Liver (tissue), 9 donors: ENCODE data around the gene TXNDC16. TPM values are rescaled to one million over a fixed set of nuclear protein-coding genes. Genes with fewer than 3 reads are reported as not detected.

Source experiments
- DNase-seq: peaks from one replicate; pipeline ENCODE4 v3.0.0-alpha.2; 2017; ENCODE audit warnings: low spot score
- H3K27ac ChIP-seq, 2 donors: one replicate each; pipeline ENCODE4 v1.7.0; 2013; ENCODE audit warnings: inconsistent platforms in 2 of 2, low read length in 2 of 2, control low read depth in 1 of 2, low read depth in 1 of 2, mild to moderate bottlenecking in 1 of 2
- H3K27me3 ChIP-seq, 4 donors: one replicate each; pipeline versions ENCODE4 v1.6.1 to v1.7.0; 2013; ENCODE audit warnings: low read length in 3 of 4, inconsistent platforms in 1 of 4, mild to moderate bottlenecking in 1 of 4, moderate library complexity in 1 of 4; ENCODE audit not compliant: control insufficient read depth in 4 of 4, insufficient read depth in 4 of 4
- H3K36me3 ChIP-seq, 4 donors: one replicate each; pipeline versions ENCODE4 v1.6.1 to v1.7.0; 2013; ENCODE audit warnings: low read length in 3 of 4, mild to moderate bottlenecking in 3 of 4, low read depth in 1 of 4, moderate library complexity in 1 of 4; ENCODE audit not compliant: control insufficient read depth in 4 of 4, insufficient read depth in 3 of 4
- H3K4me1 ChIP-seq, 4 donors: one replicate each; pipeline versions ENCODE4 v1.6.1 to v1.7.0; 2013; ENCODE audit warnings: low read length in 3 of 4, mild to moderate bottlenecking in 3 of 4, moderate library complexity in 1 of 4; ENCODE audit not compliant: control insufficient read depth in 4 of 4, insufficient read depth in 4 of 4
- H3K4me3 ChIP-seq, 3 donors: one replicate each; pipeline versions ENCODE4 v1.6.1 to v1.7.0; 2013; ENCODE audit warnings: low read length in 3 of 3, control low read depth in 1 of 3, low read depth in 1 of 3, mild to moderate bottlenecking in 1 of 3
- H3K9ac ChIP-seq, 2 donors: one replicate each; pipeline ENCODE4 v1.7.0; 2013; ENCODE audit warnings: low read length in 2 of 2, mild to moderate bottlenecking in 2 of 2, moderate library complexity in 2 of 2, control low read depth in 1 of 2, low read depth in 1 of 2
- H3K9me3 ChIP-seq, 4 donors: one replicate each; pipeline versions ENCODE4 v1.6.1 to v1.7.0; 2013; ENCODE audit warnings: low read length in 3 of 4; ENCODE audit not compliant: control insufficient read depth in 4 of 4
- ATF3 ChIP-seq: IDR thresholded peaks from 2 replicates; pipeline ENCODE4 v1.6.1; 2016; ENCODE audit warnings: antibody characterized with exemption
- CTCF ChIP-seq: fragments of 150-350 bp; IDR thresholded peaks from 2 replicates; pipeline ENCODE4 v1.5.1; 2017; ENCODE audit warnings: improper control_type of control experiment, low read depth, low read length; ENCODE audit not compliant: missing input control
- EGR1 ChIP-seq, 2 donors: IDR thresholded peaks; 2 replicates each; pipeline ENCODE4 v1.6.1; 2016 to 2018; ENCODE audit warnings: antibody characterized with exemption in 2 of 2, low read depth in 2 of 2
- FOXA1 ChIP-seq: IDR thresholded peaks from 2 replicates; pipeline ENCODE4 v1.6.1; 2016; ENCODE audit warnings: antibody characterized with exemption
- FOXA2 ChIP-seq: IDR thresholded peaks from 2 replicates; pipeline ENCODE4 v1.6.1; 2016; ENCODE audit warnings: antibody characterized with exemption
- GABPA ChIP-seq, 2 donors: IDR thresholded peaks in 1 of 2; conservative IDR thresholded peaks in 1 of 2; 2 replicates each; pipeline ENCODE4 v1.6.1; 2016; ENCODE audit warnings: antibody characterized with exemption in 2 of 2, mild to moderate bottlenecking in 1 of 2, moderate library complexity in 1 of 2
- HNF4A ChIP-seq, 2 donors: conservative IDR thresholded peaks; 2 replicates each; pipeline ENCODE4 v1.6.1; 2016; ENCODE audit warnings: antibody characterized with exemption in 2 of 2, mild to moderate bottlenecking in 2 of 2
- HNF4G ChIP-seq: IDR thresholded peaks from 2 replicates; pipeline ENCODE4 v1.6.1; 2016; ENCODE audit warnings: antibody characterized with exemption
- JUND ChIP-seq, 2 donors: IDR thresholded peaks; 2 replicates each; pipeline ENCODE4 v1.6.1; 2016; ENCODE audit warnings: antibody characterized with exemption in 2 of 2
- MAX ChIP-seq: IDR thresholded peaks from 2 replicates; pipeline ENCODE4 v1.6.1; 2016; ENCODE audit warnings: antibody characterized with exemption
- NR2F2 ChIP-seq: IDR thresholded peaks from 2 replicates; pipeline ENCODE4 v1.6.1; 2016; ENCODE audit warnings: antibody characterized with exemption
- RAD21 ChIP-seq, 2 donors: IDR thresholded peaks; 2 replicates each; pipeline ENCODE4 v1.6.1; 2016; ENCODE audit warnings: antibody characterized with exemption in 2 of 2, mild to moderate bottlenecking in 2 of 2
- REST ChIP-seq: IDR thresholded peaks from 2 replicates; pipeline ENCODE4 v1.6.1; 2016; ENCODE audit warnings: antibody characterized with exemption, mild to moderate bottlenecking
- RXRA ChIP-seq, 2 donors: IDR thresholded peaks; 2 replicates each; pipeline ENCODE4 v1.6.1; 2017 to 2018; ENCODE audit warnings: antibody characterized with exemption in 2 of 2, mild to moderate bottlenecking in 1 of 2
- SP1 ChIP-seq: IDR thresholded peaks from 2 replicates; pipeline ENCODE4 v1.6.1; 2018; ENCODE audit warnings: antibody characterized with exemption, mild to moderate bottlenecking
- TAF1 ChIP-seq: conservative IDR thresholded peaks from 2 replicates; pipeline ENCODE4 v1.6.1; 2016; ENCODE audit warnings: antibody characterized with exemption, mild to moderate bottlenecking
- YY1 ChIP-seq: IDR thresholded peaks from 2 replicates; pipeline ENCODE4 v1.6.1; 2016; ENCODE audit warnings: antibody characterized with exemption, mild to moderate bottlenecking
- ZBTB33 ChIP-seq: IDR thresholded peaks from 2 replicates; pipeline ENCODE4 v1.6.1; 2016; ENCODE audit warnings: antibody characterized with exemption
- WGBS: extraction: QIAGEN DNeasy Blood & Tissue Kit; methylation state at CpG from one replicate; pipeline ENCODE4 v1.1.7; 2013; 5-methylcytosine and 5-hydroxymethylcytosine counted together
- polyA plus RNA-seq, 2 donors: library from polyadenylated mRNA; stranded (reverse) in 1 of 2; unstranded in 1 of 2; fragments of 200-250 nt in 1 of 2; fragments of >200 nt in 1 of 2; fragmentation: Nextera tagmentation in 1 of 2; extraction: Ambion mirVana in 1 of 2; gene quantifications; one replicate each; pipeline versions ENCODE4 v1.2.1 to v1.2.3, GENCODE V29; 2013 to 2015
- total RNA-seq, 2 donors: library from RNA; depleted of rRNA; stranded (reverse); fragments of >200 nt; gene quantifications; one replicate each; pipeline ENCODE4 v1.2.3, GENCODE V29; 2014
- donor health status: healthy.
- donor health status: healthy.
- donor health status: healthy.
- donor health status: healthy.
- donor health status: healthy.

TXNDC16 gene
- total and polyA plus RNA-seq, 4 donors: 2.0 to 16.2 (median 4.1) TPM

- Histone ChIP-seq H3K4me1 (no peaks in the 10 kb centered on the region), H3K4me3 (no peak overlapping the region), H3K27ac (no peak overlapping the region), H3K9ac (no peak overlapping the region), H3K27me3 (no peaks in the 10 kb centered on the region), H3K9me3 (no peaks in the 10 kb centered on the region), H3K36me3 (no peaks in the 10 kb centered on the region)
- no peak for DNase-seq
- 95% methylated on average over 10 of the region's 10 CpGs for WGBS
- TF ChIP-seq JUND (IDR thresholded peaks at IDR 0.05) (no peak), GABPA (IDR thresholded peaks at IDR 0.05 in 1 of 2, conservative IDR thresholded peaks at IDR 0.05 in 1 of 2) (no peak), RAD21 (IDR thresholded peaks at IDR 0.05) (no peak), FOXA1 (no peak), EGR1 (IDR thresholded peaks at IDR 0.05; ENCODE audit: low read depth in 2 of 2) (no peak), NR2F2 (no peak), FOXA2 (no peak)
Measured at GRCh38 chr14:52596320-52596719, 44.0 kb upstream of the TXNDC16 start.

- H3K9me3 ChIP-seq: no peaks in the 10 kb centered on the region
- no peak overlapping the region for H3K9ac ChIP-seq
- DNase-seq: no peak
- H3K27me3 ChIP-seq: no peaks in the 10 kb centered on the region
- H3K27ac ChIP-seq: no peak overlapping the region
- H3K36me3 ChIP-seq: no peaks in the 10 kb centered on the region
- WGBS: 91% methylated on average over 1 of the region's 1 CpG
- no peak overlapping the region for H3K4me3 ChIP-seq
- no peaks in the 10 kb centered on the region for H3K4me1 ChIP-seq
- TF ChIP-seq REST: no peak
- TF ChIP-seq FOXA1: no peak
- no peak for TF ChIP-seq ATF3
- TF ChIP-seq RXRA (IDR thresholded peaks at IDR 0.05): no peak
- TF ChIP-seq MAX: no peak
- no peak for TF ChIP-seq YY1
- no peak for TF ChIP-seq TAF1
- TF ChIP-seq JUND (IDR thresholded peaks at IDR 0.05): no peak
- no peak for TF ChIP-seq NR2F2
- TF ChIP-seq HNF4A (conservative IDR thresholded peaks at IDR 0.05): no peak
- no peak for TF ChIP-seq RAD21 (IDR thresholded peaks at IDR 0.05)
- no peak for TF ChIP-seq GABPA (IDR thresholded peaks at IDR 0.05 in 1 of 2, conservative IDR thresholded peaks at IDR 0.05 in 1 of 2)
- TF ChIP-seq SP1: no peak
- TF ChIP-seq EGR1 (IDR thresholded peaks at IDR 0.05; ENCODE audit: low read depth in 2 of 2): no peak
- no peak for TF ChIP-seq CTCF
- TF ChIP-seq FOXA2: no peak
- no peak for TF ChIP-seq HNF4G
- no peak for TF ChIP-seq ZBTB33
Measured at GRCh38 chr14:52590318-52590717, 38.0 kb upstream of the TXNDC16 start.
